IPS-18a (cell line): ENCODE data around the gene MT1B.

Source experiments
- H3K27ac ChIP-seq: one replicate; pipeline ENCODE4 v1.5.1; 2013; ENCODE audit warnings: low read length
- H3K27me3 ChIP-seq: one replicate; pipeline ENCODE4 v1.6.1; 2013; ENCODE audit warnings: mild to moderate bottlenecking, low read length; ENCODE audit not compliant: control insufficient read depth, insufficient read depth
- H3K36me3 ChIP-seq: one replicate; pipeline ENCODE4 v1.6.1; 2013; ENCODE audit warnings: low read depth, low read length; ENCODE audit not compliant: control insufficient read depth
- H3K4me1 ChIP-seq: one replicate; pipeline ENCODE4 v1.6.1; 2013; ENCODE audit warnings: low read depth, low read length; ENCODE audit not compliant: control insufficient read depth
- H3K4me3 ChIP-seq: one replicate; pipeline ENCODE4 v1.5.1; 2013; ENCODE audit warnings: low read length
- H3K9ac ChIP-seq: one replicate; pipeline ENCODE4 v1.6.1; 2013; ENCODE audit warnings: mild to moderate bottlenecking, low read length, moderate library complexity
- H3K9me3 ChIP-seq: one replicate; pipeline ENCODE4 v1.6.1; 2013; ENCODE audit warnings: low read depth, low read length; ENCODE audit not compliant: control insufficient read depth

The MT1B gene

DNA sequence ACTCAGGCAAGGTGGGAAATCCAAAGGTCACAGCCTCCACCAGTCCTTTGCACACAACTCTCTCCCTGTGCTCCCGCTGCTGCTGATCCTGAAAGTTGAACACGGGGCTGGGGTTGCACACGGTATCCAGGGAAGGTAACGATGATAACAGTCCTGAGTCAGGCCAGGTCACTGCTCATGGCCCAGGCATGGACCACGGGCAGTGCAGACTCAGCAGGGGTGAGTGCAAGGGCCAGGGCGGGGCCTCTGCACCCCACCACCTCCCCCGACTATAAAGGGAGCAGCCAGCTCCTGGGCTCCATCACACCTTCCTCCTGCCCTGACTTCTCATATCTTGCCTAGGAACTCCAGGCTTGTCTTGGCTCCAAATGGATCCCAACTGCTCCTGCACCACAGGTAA is at the start of gene MT1B:
MT1B (plus strand) TSS at position 301 of the 400 bp plus-strand sequence; CDS start at position 369, 68 bp downstream.
- H3K27me3 ChIP-seq = peaks cover 44% of the 10 kb centered on the region
- H3K4me1 ChIP-seq = no peaks in the 10 kb centered on the region
- no peak within 1 kb of the TSS for H3K9ac ChIP-seq

GRCh38 chr16:56603589-56603988 is 48.1 kb upstream of the MT1B start:
- H3K4me1 ChIP-seq = peaks cover 3% of the 10 kb centered on the region
- H3K27ac ChIP-seq = no peak overlapping the region

More for the DNA sequence above, at the start of gene MT1B:
- Histone ChIP-seq H3K36me3 (no peaks in the 10 kb centered on the region), H3K4me3 (no peak within 1 kb of the TSS), H3K27ac (no peak within 1 kb of the TSS), H3K9me3 (no peaks in the 10 kb centered on the region)

GRCh38 chr16:56604966-56605365 is 46.7 kb upstream of the MT1B start:
- Histone ChIP-seq H3K9ac (no peak overlapping the region), H3K9me3 (no peaks in the 10 kb centered on the region), H3K27me3 (peaks cover 46% of the 10 kb centered on the region), H3K4me1 (peaks cover 10% of the 10 kb centered on the region), H3K27ac (no peak overlapping the region), H3K36me3 (no peaks in the 10 kb centered on the region), H3K4me3 (no peak overlapping the region)

More at GRCh38 chr16:56603589-56603988, 48.1 kb upstream of the MT1B start:
- Histone ChIP-seq H3K36me3 (no peaks in the 10 kb centered on the region), H3K27me3 (peaks cover 32% of the 10 kb centered on the region), H3K9ac (no peak overlapping the region), H3K9me3 (no peaks in the 10 kb centered on the region), H3K4me3 (no peak overlapping the region)

DNA sequence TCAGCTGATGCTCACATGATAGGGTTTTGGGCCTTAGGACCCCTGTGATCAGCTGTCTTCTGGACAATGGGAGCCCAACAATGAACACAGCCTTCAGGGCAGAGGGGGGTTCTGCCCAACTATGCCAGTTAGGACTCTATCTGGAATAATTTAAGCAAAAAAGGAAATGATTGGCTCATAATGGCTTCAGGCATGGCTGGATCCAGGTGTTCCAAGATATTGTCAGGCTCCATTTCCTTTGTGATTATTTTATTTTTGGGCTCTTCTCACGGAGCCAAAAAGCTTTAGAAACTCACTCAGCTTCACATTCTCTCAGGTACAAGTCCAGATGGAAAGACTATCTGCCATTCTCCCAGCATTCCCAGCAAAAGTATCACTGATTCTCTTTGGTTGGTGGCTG is 46.2 kb upstream of the MT1B start:
- H3K36me3 ChIP-seq = no peaks in the 10 kb centered on the region
- no peak overlapping the region for H3K9ac ChIP-seq
- no peaks in the 10 kb centered on the region for H3K9me3 ChIP-seq
- peaks cover 13% of the 10 kb centered on the region for H3K4me1 ChIP-seq
- H3K27ac ChIP-seq = no peak overlapping the region
- H3K27me3 ChIP-seq = peaks cover 51% of the 10 kb centered on the region
- no peak overlapping the region for H3K4me3 ChIP-seq

DNA sequence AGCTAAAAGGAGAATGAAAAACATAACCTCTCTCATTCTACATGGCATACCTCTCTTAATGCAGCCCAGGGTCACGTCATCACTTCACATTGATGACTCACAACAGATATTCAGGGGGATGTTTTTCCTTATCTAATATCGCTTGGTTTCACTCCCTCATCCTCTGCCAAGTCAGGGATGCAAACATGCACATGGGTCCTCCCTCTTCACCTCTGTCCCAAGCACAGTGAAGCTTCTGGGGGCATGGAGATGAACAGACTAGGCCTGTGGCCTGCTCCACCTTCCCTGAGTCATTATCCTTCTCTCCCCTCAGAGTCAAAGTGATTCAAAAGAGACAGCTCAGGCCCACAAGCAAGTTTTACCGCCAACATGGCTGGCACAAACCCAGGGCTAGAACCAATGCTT is 45.6 kb upstream of the MT1B start:
- no peak overlapping the region for H3K9ac ChIP-seq
- no peak overlapping the region for H3K27ac ChIP-seq
- no peaks in the 10 kb centered on the region for H3K9me3 ChIP-seq
- peaks cover 13% of the 10 kb centered on the region for H3K4me1 ChIP-seq
- peaks cover 57% of the 10 kb centered on the region for H3K27me3 ChIP-seq
- H3K4me3 ChIP-seq = no peak overlapping the region
- H3K36me3 ChIP-seq = no peaks in the 10 kb centered on the region

GRCh38 chr16:56606476-56607108 is 45.1 kb upstream of the MT1B start:
- Histone ChIP-seq H3K27me3 (peaks cover 62% of the 10 kb centered on the region), H3K4me3 (no peak overlapping the region)

DNA sequence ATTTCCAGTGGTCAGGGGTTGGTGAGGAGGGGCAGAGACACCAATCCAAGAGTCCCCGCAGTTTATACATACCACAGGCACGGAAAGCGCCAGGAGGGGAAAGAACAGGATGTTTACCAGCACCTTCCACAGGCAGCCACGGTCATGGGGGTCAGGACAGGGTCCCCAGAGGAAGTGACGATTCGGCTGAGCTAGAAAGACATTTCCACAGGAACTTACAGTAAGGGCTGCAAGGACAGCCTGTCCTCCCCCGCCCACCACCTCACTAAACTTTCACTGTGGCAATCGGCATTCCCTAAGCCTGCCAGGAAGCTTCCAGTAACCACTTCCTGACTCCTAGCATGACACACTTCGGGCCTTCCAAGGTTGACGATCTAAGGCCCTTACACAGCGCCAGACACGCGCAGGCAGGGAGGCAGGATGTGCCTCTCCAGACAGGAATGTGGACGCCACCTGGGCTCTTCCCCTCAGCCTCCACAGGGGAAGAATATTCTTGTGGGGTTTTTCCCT is 44.5 kb upstream of the MT1B start:
- Histone ChIP-seq H3K4me1 (peaks cover 13% of the 10 kb centered on the region), H3K36me3 (no peaks in the 10 kb centered on the region), H3K27ac (no peak overlapping the region), H3K27me3 (peaks cover 63% of the 10 kb centered on the region), H3K9me3 (no peaks in the 10 kb centered on the region), H3K4me3 (no peak overlapping the region), H3K9ac (no peak overlapping the region)

More at GRCh38 chr16:56606476-56607108, 45.1 kb upstream of the MT1B start:
- H3K9me3 ChIP-seq = no peaks in the 10 kb centered on the region
- no peak overlapping the region for H3K27ac ChIP-seq
- peaks cover 13% of the 10 kb centered on the region for H3K4me1 ChIP-seq
- no peak overlapping the region for H3K9ac ChIP-seq
- H3K36me3 ChIP-seq = no peaks in the 10 kb centered on the region

DNA sequence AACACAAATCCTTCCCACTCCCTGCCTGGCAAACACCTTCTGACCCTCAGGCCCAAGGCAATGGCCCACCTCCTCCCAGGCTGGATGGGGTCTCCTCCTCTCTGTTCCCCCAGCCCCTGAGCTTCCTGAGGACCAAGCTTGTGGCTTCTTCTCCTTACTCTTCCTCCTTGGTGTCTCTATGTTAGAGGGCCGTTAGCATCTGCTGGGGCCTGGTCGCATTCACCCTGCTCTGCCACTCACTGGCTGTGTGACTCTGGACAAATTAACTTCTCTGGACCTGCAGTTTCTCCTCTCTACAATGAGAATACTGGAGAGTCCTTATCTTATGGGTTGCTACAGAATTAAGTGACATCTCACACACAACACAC is 44.0 kb upstream of the MT1B start:
- peak overlapping the region; percentile 70 for H3K4me3 ChIP-seq
- peak overlapping the region; percentile 47 for H3K9ac ChIP-seq
- peaks cover 13% of the 10 kb centered on the region for H3K4me1 ChIP-seq
- no peak overlapping the region for H3K27ac ChIP-seq
- H3K27me3 ChIP-seq = peaks cover 60% of the 10 kb centered on the region
- H3K36me3 ChIP-seq = no peaks in the 10 kb centered on the region
- H3K9me3 ChIP-seq = no peaks in the 10 kb centered on the region

DNA sequence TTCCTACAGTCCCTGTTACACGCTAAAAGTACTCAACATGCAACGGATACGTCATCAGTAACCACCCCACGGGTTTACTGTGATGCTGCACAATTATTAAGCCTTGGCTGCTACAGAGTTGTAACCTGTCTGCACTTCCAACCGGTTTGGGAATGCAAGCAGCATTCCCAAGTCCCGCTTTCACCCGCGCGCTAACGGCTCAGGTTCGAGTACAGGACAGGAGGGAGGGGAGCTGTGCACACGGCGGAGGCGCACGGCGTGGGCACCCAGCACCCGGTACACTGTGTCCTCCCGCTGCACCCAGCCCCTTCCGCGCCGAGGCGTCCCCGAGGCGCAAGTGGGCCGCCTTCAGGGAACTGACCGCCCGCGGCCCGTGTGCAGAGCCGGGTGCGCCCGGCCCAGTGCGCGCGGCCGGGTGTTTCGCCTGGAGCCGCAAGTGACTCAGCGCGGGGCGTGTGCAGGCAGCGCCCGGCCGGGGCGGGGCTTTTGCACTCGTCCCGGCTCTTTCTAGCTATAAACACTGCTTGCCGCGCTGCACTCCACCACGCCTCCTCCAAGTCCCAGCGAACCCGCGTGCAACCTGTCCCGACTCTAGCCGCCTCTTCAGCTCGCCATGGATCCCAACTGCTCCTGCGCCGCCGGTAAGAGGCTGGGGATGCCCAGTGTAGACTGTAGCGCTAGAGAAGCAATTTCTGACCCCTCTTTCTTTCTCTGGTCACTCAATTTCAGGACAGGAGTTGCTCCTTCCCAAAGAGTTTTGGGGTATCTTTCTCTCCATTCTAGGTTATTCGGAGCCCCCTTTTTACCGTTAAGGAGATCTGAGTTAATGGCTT is 43.4 kb upstream of the MT1B start, which contains the start of gene MT2A:
MT2A (plus strand) TSS at position 542 of the 833 bp plus-strand sequence; CDS start at position 614, 72 bp downstream.
- Histone ChIP-seq H3K9ac (peak within 1 kb of the TSS; percentile 52), H3K27ac (no peak within 1 kb of the TSS), H3K27me3 (peaks cover 61% of the 10 kb centered on the region), H3K4me1 (peaks cover 13% of the 10 kb centered on the region), H3K9me3 (no peaks in the 10 kb centered on the region), H3K4me3 (peak within 1 kb of the TSS; percentile 70), H3K36me3 (no peaks in the 10 kb centered on the region)

GRCh38 chr16:56608876-56609462 is 42.7 kb upstream of the MT1B start:
- peak overlapping the region; percentile 52 for H3K9ac ChIP-seq
- H3K36me3 ChIP-seq = no peaks in the 10 kb centered on the region
- no peaks in the 10 kb centered on the region for H3K9me3 ChIP-seq
- peaks cover 13% of the 10 kb centered on the region for H3K4me1 ChIP-seq
- H3K4me3 ChIP-seq = peak overlapping the region; percentile 70
- H3K27me3 ChIP-seq = peaks cover 68% of the 10 kb centered on the region
- H3K27ac ChIP-seq = no peak overlapping the region

DNA sequence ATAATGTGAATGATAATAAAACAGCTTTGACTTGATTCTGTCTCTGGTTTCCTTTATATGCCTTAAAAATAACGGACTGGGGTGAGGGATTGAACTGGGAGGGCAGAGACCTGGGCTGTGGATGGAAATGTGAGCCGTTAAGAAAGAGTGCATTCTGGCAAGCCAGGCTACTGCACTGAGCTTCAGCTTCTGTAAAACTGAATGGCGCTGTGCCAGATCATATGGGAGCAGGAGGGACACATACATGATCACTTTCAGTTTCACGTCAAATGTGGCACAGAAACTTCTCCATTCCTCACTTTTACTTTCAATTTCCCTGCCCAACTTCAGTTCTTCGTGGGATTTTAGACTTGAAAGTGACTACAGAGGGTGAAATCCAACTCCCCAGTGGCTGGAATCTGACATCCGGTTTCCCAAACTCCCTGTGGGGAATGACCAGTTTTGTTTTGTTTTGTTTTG is 42.2 kb upstream of the MT1B start:
- Histone ChIP-seq H3K27ac (no peak overlapping the region), H3K36me3 (no peaks in the 10 kb centered on the region), H3K4me1 (peaks cover 13% of the 10 kb centered on the region), H3K27me3 (peaks cover 74% of the 10 kb centered on the region), H3K9ac (no peak overlapping the region), H3K4me3 (peak overlapping the region; percentile 70), H3K9me3 (no peaks in the 10 kb centered on the region)
